Gastrocnemius medialis (tissue), 4 donors: ENCODE data around the gene CEACAM21. TPM values are rescaled to one million over a fixed set of nuclear protein-coding genes. Genes with fewer than 3 reads are reported as not detected.

Experiments
- ATAC-seq, 2 donors: fragments of 150-250 bp; one replicate each; pipeline ENCODE4 v1.9.1; 2016
- DNase-seq, 2 donors: peaks; one replicate each; pipeline ENCODE4 v3.0.0-alpha.2; 2019
- H3K27ac ChIP-seq, 4 donors: fragments of 200-600 bp; sonication (generic); 1 replicate in 1 of 4; 2 replicates in 3 of 4; pipeline ENCODE4 v1.5.1; 2016 to 2018; ENCODE audit warnings: mild to moderate bottlenecking in 2 of 4, moderate library complexity in 1 of 4
- H3K27me3 ChIP-seq, 3 donors: fragments of 200-600 bp; sonication (generic) in 2 of 3; 1 replicate in 1 of 3; 2 replicates in 2 of 3; pipeline versions ENCODE4 v1.5.1 to v1.6.0; 2016 to 2019; ENCODE audit warnings: mild to moderate bottlenecking in 1 of 3, moderate library complexity in 1 of 3
- H3K36me3 ChIP-seq, 2 donors: fragments of 200-600 bp; sonication (generic) in 1 of 2; one replicate each; pipeline ENCODE4 v1.5.1; 2017 to 2018
- H3K4me1 ChIP-seq, 2 donors: fragments of 200-600 bp; sonication (generic) in 1 of 2; one replicate each; pipeline ENCODE4 v1.5.1; 2016 to 2017; ENCODE audit warnings: mild to moderate bottlenecking in 2 of 2
- H3K4me3 ChIP-seq, 4 donors: fragments of 200-600 bp; sonication (generic) in 3 of 4; 1 replicate in 1 of 4; 2 replicates in 3 of 4; pipeline ENCODE4 v1.5.1; 2016 to 2019; ENCODE audit warnings: mild to moderate bottlenecking in 2 of 4
- H3K9me3 ChIP-seq, 3 donors: fragments of 200-600 bp; sonication (generic) in 2 of 3; 1 replicate in 1 of 3; 2 replicates in 2 of 3; pipeline ENCODE4 v1.5.1; 2016 to 2019
- CTCF ChIP-seq, 5 experiments: fragments of 450-650 bp in 3 of 5; fragments of 200-600 bp in 2 of 5; sonication (generic) in 2 of 5; IDR thresholded peaks in 4 of 5; conservative IDR thresholded peaks in 1 of 5; 1 replicate in 4 of 5; 2 replicates in 1 of 5; pipeline ENCODE4 v1.5.1; 2016 to 2019; ENCODE audit warnings: antibody characterized with exemption in 5 of 5, mild to moderate bottlenecking in 3 of 5, moderate library complexity in 3 of 5
- POLR2A ChIP-seq, 2 donors: fragments of 450-650 bp; IDR thresholded peaks; one replicate each; pipeline ENCODE4 v1.6.1; 2017; ENCODE audit warnings: antibody characterized with exemption in 2 of 2, mild to moderate bottlenecking in 2 of 2, moderate library complexity in 2 of 2
- in situ Hi-C, 4 donors: fragments of 200-750 bp; cut with MboI; loops; one replicate each; pipeline versions ENCODE4 v1.15.0 to v1.8.0; 2017; ENCODE audit warnings: low sequenced_read_pairs in 4 of 4
- intact Hi-C: fragments of 100-400 bp; cut with DNase I; formaldehyde crosslinking; loops from one replicate; pipeline ENCODE4 v1.15.1; 2023; ENCODE audit warnings: low total_unique reads
- total RNA-seq, 4 donors: library from RNA; depleted of rRNA; stranded (reverse); fragments of >200 nt; gene quantifications; one replicate each; pipeline versions ENCODE4 v1.1.0 to v1.2.3, GENCODE V29; 2016

Gene CEACAM21
- total RNA-seq, 4 donors from 2014 or later = 0.49 TPM; not detected in 3

DNA sequence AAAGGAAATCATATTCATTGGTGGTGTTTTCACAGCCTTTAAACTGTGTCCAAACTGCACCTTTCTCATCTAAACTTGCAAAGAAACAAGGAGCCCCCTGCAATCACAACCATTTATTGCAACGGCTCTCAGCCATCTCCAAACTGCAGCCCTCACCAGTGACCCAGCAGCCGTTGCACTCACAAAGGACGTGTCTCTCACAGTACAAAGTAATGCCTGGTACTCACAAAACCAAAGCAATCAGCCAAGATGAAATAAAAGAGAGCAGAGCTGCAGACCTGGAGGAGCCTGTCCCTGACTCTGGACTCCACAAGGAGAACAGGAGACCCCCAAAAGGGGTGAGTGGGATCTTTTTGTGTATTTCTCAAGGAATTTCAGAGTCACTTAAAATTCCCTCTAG is 20.2 kb upstream of the CEACAM21 start:
- peaks cover 0 to 4% (median 0%) of the 10 kb centered on the region in 3 donors for H3K27me3 ChIP-seq

DNA sequence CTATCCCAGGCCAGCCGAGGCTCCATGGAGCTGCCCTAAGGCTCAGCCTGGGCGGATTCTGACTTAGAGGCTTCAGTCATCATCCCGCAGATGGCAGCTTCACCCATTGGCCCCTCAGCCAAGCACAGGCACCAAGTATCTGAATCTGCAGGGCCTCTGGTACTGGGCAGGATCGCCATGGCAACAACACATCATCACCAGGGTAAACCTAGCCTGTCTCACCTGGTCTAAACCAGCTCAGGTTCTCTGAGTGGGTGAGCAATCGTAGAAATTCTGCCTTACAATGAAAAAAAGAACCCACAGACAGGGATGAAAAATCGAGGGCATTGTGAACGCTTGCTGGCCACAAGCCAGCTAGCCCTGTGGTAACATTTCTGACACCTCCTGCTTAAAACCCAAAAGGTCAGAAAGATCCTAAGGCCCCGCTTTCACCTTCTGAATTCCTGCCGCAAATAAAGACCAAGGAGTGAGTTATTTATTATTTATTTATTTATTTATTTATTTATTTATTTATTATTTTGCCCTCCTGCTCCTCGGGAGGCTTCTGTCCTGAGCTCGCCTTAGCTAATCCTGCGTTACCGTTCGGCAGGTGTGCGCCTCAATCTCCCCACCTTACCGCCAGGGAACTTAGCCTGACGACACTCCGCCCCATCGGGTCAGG is 12.0 kb upstream of the CEACAM21 start:
- ATAC-seq (no peak), DNase-seq (no peak)
- Histone ChIP-seq H3K36me3 (no peaks in the 10 kb centered on the region), H3K4me3 (no peak overlapping the region), H3K9me3 (no peaks in the 10 kb centered on the region), H3K4me1 (no peaks in the 10 kb centered on the region), H3K27me3 (peaks cover 18 to 37% (median 20%) of the 10 kb centered on the region in 3 donors), H3K27ac (no peak overlapping the region)
- TF ChIP-seq POLR2A (IDR thresholded peaks at IDR 0.05) = no peak
- no peak for TF ChIP-seq CTCF (IDR thresholded peaks at IDR 0.05 in 4 of 5, conservative IDR thresholded peaks at IDR 0.05 in 1 of 5)
- in situ Hi-C loops = loop anchor here in 1 of 4 donors (10.0 kb wide), 1 partner anchor 119 kb away; the partner anchor contains the start of gene ERICH4
- intact Hi-C loops = no loop called here

More for the DNA sequence above, 20.2 kb upstream of the CEACAM21 start:
- DNase-seq (no peak), ATAC-seq (no peak)
- Histone ChIP-seq H3K4me3 (no peak overlapping the region), H3K27ac (no peak overlapping the region), H3K4me1 (no peaks in the 10 kb centered on the region), H3K9me3 (no peaks in the 10 kb centered on the region), H3K36me3 (no peaks in the 10 kb centered on the region)
- in situ Hi-C loops = no loop called here
- TF ChIP-seq CTCF (IDR thresholded peaks at IDR 0.05 in 4 of 5, conservative IDR thresholded peaks at IDR 0.05 in 1 of 5) = no peak
- no peak for TF ChIP-seq POLR2A (IDR thresholded peaks at IDR 0.05)
- intact Hi-C loops = no loop called here

DNA sequence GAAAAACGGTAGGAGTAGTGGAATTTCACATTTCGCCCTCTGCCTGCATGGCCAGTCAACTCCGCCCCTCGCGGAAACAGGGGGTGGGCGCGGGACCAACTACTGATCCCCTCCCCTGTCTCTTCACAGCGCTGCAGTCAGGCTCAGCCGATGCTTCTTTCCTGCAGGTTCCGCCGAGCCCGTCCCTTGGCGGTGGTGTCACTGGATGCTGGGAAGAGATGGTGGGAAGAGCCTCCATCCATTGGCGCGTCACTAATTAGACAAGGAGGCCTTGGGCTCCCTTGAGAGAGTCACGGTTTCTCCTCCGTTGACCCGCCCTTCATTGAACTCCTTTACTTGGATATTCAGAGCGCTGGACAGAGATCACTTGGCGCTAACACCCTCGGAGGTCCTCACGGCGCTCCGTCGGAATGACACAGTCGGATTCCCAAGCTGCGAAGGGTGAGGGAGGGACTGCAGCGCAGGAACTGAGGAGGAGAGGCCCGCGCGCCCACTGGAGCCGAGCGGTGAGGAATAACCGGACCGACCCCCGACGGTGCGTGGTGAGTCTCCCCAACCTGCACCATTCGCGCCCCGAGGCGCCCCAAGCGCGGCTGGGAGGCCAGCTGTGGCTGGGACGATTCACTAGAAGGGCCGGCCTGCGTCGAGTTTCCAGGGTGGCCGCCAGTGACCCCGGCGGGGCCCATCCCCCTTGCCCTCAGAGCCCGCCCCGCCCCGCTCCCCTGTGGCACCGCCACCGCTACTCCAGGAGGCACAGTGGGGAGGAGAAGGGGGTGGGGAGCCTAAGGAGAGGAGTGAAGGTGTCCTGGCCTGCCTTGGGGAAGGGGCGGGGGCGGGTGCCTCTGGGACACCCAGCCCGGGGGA is 11.2 kb upstream of the CEACAM21 start:
- Histone ChIP-seq H3K9me3 (no peaks in the 10 kb centered on the region), H3K27me3 (peaks cover 18 to 37% (median 20%) of the 10 kb centered on the region in 3 donors), H3K4me3 (no peak overlapping the region), H3K4me1 (no peaks in the 10 kb centered on the region), H3K27ac (no peak overlapping the region), H3K36me3 (no peaks in the 10 kb centered on the region)
- no peak for ATAC-seq
- intact Hi-C loops (no loop called here), in situ Hi-C loops (loop anchor here in 1 of 4 donors (10.0 kb wide), 1 partner anchor 120 kb away; the partner anchor contains the start of gene ERICH4)
- no peak for DNase-seq
- TF ChIP-seq POLR2A (IDR thresholded peaks at IDR 0.05) (no peak), CTCF (IDR thresholded peaks at IDR 0.05 in 4 of 5, conservative IDR thresholded peaks at IDR 0.05 in 1 of 5) (no peak)

- ATAC-seq = no peak
- Histone ChIP-seq H3K4me3 (no peak overlapping the region), H3K4me1 (no peaks in the 10 kb centered on the region), H3K27me3 (peaks cover 18 to 37% (median 20%) of the 10 kb centered on the region in 3 donors), H3K9me3 (no peaks in the 10 kb centered on the region), H3K27ac (no peak overlapping the region), H3K36me3 (no peaks in the 10 kb centered on the region)
- in situ Hi-C loops = loop anchor here in 1 of 4 donors (10.0 kb wide), 1 partner anchor 121 kb away; the partner anchor contains the start of gene ERICH4
- TF ChIP-seq POLR2A (IDR thresholded peaks at IDR 0.05) (no peak), CTCF (IDR thresholded peaks at IDR 0.05 in 4 of 5, conservative IDR thresholded peaks at IDR 0.05 in 1 of 5) (no peak)
- no peak for DNase-seq
- intact Hi-C loops = no loop called here
Measured at GRCh38 chr19:41565379-41565720, 10.6 kb upstream of the CEACAM21 start.
